CD14-positive monocyte (primary cell): Measurements from ENCODE around the gene C16orf54. TPM values are rescaled to one million over a fixed set of nuclear protein-coding genes. Genes with fewer than 3 reads are reported as not detected.

Source experiments
- DNase-seq, 3 donors: peaks; one replicate each; pipeline ENCODE4 v3.0.0-alpha.2; 2011 to 2022
- H2AFZ ChIP-seq: 2 replicates; pipeline ENCODE4 v1.6.0; 2012; ENCODE audit warnings: mild to moderate bottlenecking, low read depth, low read length, inconsistent platforms; ENCODE audit not compliant: insufficient read depth, poor library complexity, severe bottlenecking
- H3K27ac ChIP-seq, 2 donors: 1 replicate in 1 of 2; 2 replicates in 1 of 2; pipeline ENCODE4 v1.5.1; 2012 to 2013; ENCODE audit warnings: low read length in 2 of 2, control low read depth in 1 of 2, inconsistent platforms in 1 of 2, low read depth in 1 of 2, mild to moderate bottlenecking in 1 of 2
- H3K27me3 ChIP-seq, 2 donors: one replicate each; pipeline versions ENCODE4 v1.6.0 to v1.6.1; 2011 to 2013; ENCODE audit warnings: low read length in 2 of 2; ENCODE audit not compliant: control insufficient read depth in 2 of 2, insufficient read depth in 2 of 2
- H3K36me3 ChIP-seq, 2 donors: replicated peaks in 1 of 2; 1 replicate in 1 of 2; 2 replicates in 1 of 2; pipeline versions ENCODE4 v1.5.1 to v1.6.1; 2012 to 2013; ENCODE audit warnings: low read length in 2 of 2, control low read depth in 1 of 2, inconsistent platforms in 1 of 2, mild to moderate bottlenecking in 1 of 2; ENCODE audit not compliant: insufficient read depth in 2 of 2, control insufficient read depth in 1 of 2
- H3K4me1 ChIP-seq, 2 donors: 1 replicate in 1 of 2; 2 replicates in 1 of 2; pipeline versions ENCODE4 v1.5.1 to v1.6.1; 2012 to 2013; ENCODE audit warnings: low read length in 2 of 2, control low read depth in 1 of 2, inconsistent platforms in 1 of 2, mild to moderate bottlenecking in 1 of 2, moderate library complexity in 1 of 2; ENCODE audit not compliant: insufficient read depth in 2 of 2, control insufficient read depth in 1 of 2
- H3K4me2 ChIP-seq: replicated peaks from 2 replicates; pipeline ENCODE3; 2012; ENCODE audit warnings: low read length, moderate library complexity, mild to moderate bottlenecking; ENCODE audit not compliant: poor library complexity, severe bottlenecking; ENCODE audit errors: extremely low read depth
- H3K4me3 ChIP-seq, 3 experiments: fragments of 200-600 bp in 1 of 3; sonication (generic) in 1 of 3; replicated peaks in 1 of 3; 1 replicate in 2 of 3; 2 replicates in 1 of 3; pipeline ENCODE4 v1.5.1; 2011 to 2013; ENCODE audit warnings: low read length in 3 of 3, mild to moderate bottlenecking in 3 of 3, control low read depth in 2 of 3, low read depth in 2 of 3, inconsistent platforms in 1 of 3, moderate library complexity in 1 of 3
- H3K79me2 ChIP-seq: 2 replicates; pipeline ENCODE4 v1.6.0; 2012; ENCODE audit warnings: mild to moderate bottlenecking, control low read depth, inconsistent platforms, low read length, moderate library complexity; ENCODE audit not compliant: insufficient read depth
- H3K9ac ChIP-seq: 2 replicates; pipeline ENCODE4 v1.6.0; 2017; ENCODE audit warnings: low read length, mild to moderate bottlenecking; ENCODE audit not compliant: insufficient read depth, poor library complexity, severe bottlenecking
- H3K9me3 ChIP-seq, 2 donors: replicated peaks in 1 of 2; 1 replicate in 1 of 2; 2 replicates in 1 of 2; pipeline versions ENCODE4 v1.5.1 to v1.6.1; 2012 to 2013; ENCODE audit warnings: low read length in 2 of 2, control low read depth in 1 of 2; ENCODE audit not compliant: control insufficient read depth in 1 of 2, insufficient read depth in 1 of 2
- H4K20me1 ChIP-seq: 2 replicates; pipeline ENCODE4 v1.6.0; 2012; ENCODE audit warnings: mild to moderate bottlenecking, low read length, control low read depth, moderate library complexity; ENCODE audit not compliant: insufficient read depth
- H3K27ac Mint-ChIP-seq, 7 donors: one replicate each; pipeline ENCODE4 v1.8.0; 2020; ENCODE audit warnings: mild to moderate bottlenecking in 7 of 7, mixed read lengths in 7 of 7, moderate library complexity in 6 of 7, inconsistent platforms in 2 of 7
- H3K27me3 Mint-ChIP-seq, 3 donors: one replicate each; pipeline ENCODE4 v1.8.0; 2021 to 2022; ENCODE audit warnings: low read depth in 3 of 3, mild to moderate bottlenecking in 3 of 3, mixed read lengths in 3 of 3, moderate library complexity in 3 of 3, inconsistent platforms in 1 of 3
- H3K36me3 Mint-ChIP-seq, 2 donors: one replicate each; pipeline ENCODE4 v1.8.0; 2020; ENCODE audit warnings: mixed read lengths in 2 of 2, inconsistent platforms in 1 of 2, mild to moderate bottlenecking in 1 of 2
- H3K4me1 Mint-ChIP-seq: one replicate; pipeline ENCODE4 v1.8.0; 2020; ENCODE audit warnings: mild to moderate bottlenecking, mixed read lengths
- H3K4me3 Mint-ChIP-seq, 2 donors: one replicate each; pipeline ENCODE4 v1.8.0; 2020; ENCODE audit warnings: mild to moderate bottlenecking in 2 of 2, mixed read lengths in 2 of 2, moderate library complexity in 1 of 2
- H3K9me3 Mint-ChIP-seq, 7 donors: one replicate each; pipeline ENCODE4 v1.8.0; 2020 to 2022; ENCODE audit warnings: mixed read lengths in 7 of 7, mild to moderate bottlenecking in 6 of 7, moderate library complexity in 6 of 7, inconsistent platforms in 2 of 7
- WGBS: methylation state at CpG from one replicate; pipeline ENCODE4 v1.1.5; 2013; ENCODE audit warnings: missing lambda C conversion rate; ENCODE audit not compliant: insufficient coverage; 5-methylcytosine and 5-hydroxymethylcytosine counted together
- intact Hi-C, 2 donors: fragments of 100-400 bp; cut with micrococcal nuclease; formaldehyde crosslinking; loops; one replicate each; pipeline versions ENCODE4 v1.15.0 to v1.15.1; 2023
- polyA plus RNA-seq, 3 donors: library from polyadenylated mRNA; depleted of rRNA in 1 of 3; unstranded in 2 of 3; stranded (reverse) in 1 of 3; fragments of 300-500 nt in 2 of 3; fragments of >200 nt in 1 of 3; fragmentation: Illumina TruSeq in 2 of 3; gene quantifications; 1 replicate in 2 of 3; 2 replicates in 1 of 3; pipeline ENCODE4 v1.2.3, GENCODE V29; 2012 to 2021
- TF ChIP-seq, protein P1 (sequence below): fragments of 200-600 bp; IDR thresholded peaks from one replicate; pipeline ENCODE4 v1.8.0; 2022; ENCODE audit warnings: antibody characterized with exemption, mild to moderate bottlenecking

C16orf54 gene
- polyA plus RNA-seq, 3 donors, result 24.6 to 32.0 (median 29.2) TPM

DNA sequence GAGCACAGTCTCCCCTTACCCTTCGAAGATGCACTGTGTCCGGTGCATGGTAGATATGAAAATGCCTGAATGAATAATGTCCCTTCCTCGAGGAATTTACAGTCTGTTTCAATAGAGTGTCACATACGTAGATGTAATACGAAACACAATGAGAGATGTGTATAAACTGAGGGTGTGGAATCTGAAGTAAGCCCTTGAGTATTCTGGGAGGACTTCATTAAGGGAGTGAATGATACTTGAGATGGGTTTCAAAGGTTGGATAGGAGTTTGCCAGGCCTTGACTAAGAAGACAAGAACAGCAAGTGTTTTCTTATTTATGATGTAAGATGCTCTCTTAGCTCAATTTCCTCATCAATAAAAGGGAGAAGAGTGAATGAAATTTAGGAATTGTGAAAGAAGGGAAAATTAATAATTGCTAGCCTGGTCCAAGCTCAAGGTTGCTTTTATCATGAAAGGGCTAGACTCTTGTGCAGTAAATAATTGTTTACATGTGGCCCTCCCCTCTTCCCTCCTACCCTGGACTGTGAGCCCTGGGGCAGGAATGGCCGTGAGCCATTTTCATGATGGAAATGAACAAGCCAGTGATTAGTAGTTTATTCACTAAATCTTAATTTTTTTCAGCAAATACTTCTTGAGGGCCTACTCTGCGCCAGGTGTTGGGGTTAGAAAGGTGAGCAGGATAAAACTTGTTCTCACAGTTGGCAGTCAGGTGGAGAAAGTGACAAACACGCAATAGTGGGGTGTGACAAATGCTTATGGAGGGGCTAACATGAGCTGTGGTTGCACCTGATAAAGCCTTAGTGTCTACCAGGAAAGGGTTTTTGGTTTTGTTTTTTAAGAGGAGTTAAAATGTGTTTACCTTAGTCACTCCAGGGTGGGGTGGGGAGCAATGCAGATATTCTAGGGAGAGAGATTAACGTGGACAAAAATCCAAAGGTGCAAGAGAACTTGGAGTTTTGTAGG, 46.3 kb upstream of the C16orf54 start:
- TF ChIP-seq, protein P1, sequence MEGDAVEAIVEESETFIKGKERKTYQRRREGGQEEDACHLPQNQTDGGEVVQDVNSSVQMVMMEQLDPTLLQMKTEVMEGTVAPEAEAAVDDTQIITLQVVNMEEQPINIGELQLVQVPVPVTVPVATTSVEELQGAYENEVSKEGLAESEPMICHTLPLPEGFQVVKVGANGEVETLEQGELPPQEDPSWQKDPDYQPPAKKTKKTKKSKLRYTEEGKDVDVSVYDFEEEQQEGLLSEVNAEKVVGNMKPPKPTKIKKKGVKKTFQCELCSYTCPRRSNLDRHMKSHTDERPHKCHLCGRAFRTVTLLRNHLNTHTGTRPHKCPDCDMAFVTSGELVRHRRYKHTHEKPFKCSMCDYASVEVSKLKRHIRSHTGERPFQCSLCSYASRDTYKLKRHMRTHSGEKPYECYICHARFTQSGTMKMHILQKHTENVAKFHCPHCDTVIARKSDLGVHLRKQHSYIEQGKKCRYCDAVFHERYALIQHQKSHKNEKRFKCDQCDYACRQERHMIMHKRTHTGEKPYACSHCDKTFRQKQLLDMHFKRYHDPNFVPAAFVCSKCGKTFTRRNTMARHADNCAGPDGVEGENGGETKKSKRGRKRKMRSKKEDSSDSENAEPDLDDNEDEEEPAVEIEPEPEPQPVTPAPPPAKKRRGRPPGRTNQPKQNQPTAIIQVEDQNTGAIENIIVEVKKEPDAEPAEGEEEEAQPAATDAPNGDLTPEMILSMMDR, result no peak
- Mint-ChIP-seq H3K27me3 (peaks cover 0 to 1% (median 0%) of the 10 kb centered on the region in 3 donors), H3K4me3 (no peak overlapping the region), H3K36me3 (peaks cover 6 to 19% of the 10 kb centered on the region in 2 donors), H3K27ac (peak overlapping the region in 3 of 7 donors; percentile 21 to 89 (median 30)), H3K9me3 (peaks cover 0 to 2% (median 0%) of the 10 kb centered on the region in 7 donors), H3K4me1 (peaks cover 41% of the 10 kb centered on the region)
- H3K9ac ChIP-seq, result no peak overlapping the region
- H3K27me3 ChIP-seq, result no peaks in the 10 kb centered on the region
- no peak for DNase-seq
- peaks cover 66% of the 10 kb centered on the region for H3K79me2 ChIP-seq
- peaks cover 25 to 33% of the 10 kb centered on the region in 2 donors for H3K4me1 ChIP-seq
- H3K4me3 ChIP-seq, result peak overlapping the region in 1 of 3 experiments; percentile 97
- WGBS, result 87% methylated on average over 5 of the region's 9 CpGs
- peak overlapping the region; percentile 97 for H2AFZ ChIP-seq
- H3K36me3 ChIP-seq, result peaks cover 6% of the 10 kb centered on the region in 2 donors
- no peaks in the 10 kb centered on the region for H4K20me1 ChIP-seq
- intact Hi-C loops, result loop anchor here in 1 of 2 donors (2.0 kb wide), 2 partner anchors 13 to 45 kb away; no protein-coding TSS in a partner anchor
- H3K4me2 ChIP-seq, result peak overlapping the region; percentile 91
- H3K9me3 ChIP-seq, result no peaks in the 10 kb centered on the region
- H3K27ac ChIP-seq, result peak overlapping the region in 1 of 2 donors; percentile 74
